Skin of body (tissue), 2 donors: ENCODE results near the gene TIMM22. TPM values are rescaled to one million over a fixed set of nuclear protein-coding genes. Genes with fewer than 3 reads are reported as not detected.
"Not testable (repeated sequence)": the region's sequence is repeated elsewhere in the genome, so short reads cannot be mapped to it uniquely, and the experiment has no call there.

ENCODE experiments used
- DNase-seq: peaks from one replicate; lab custom pipeline; 2025; lab: John Stamatoyannopoulos, UW
- total RNA-seq: library from RNA; depleted of rRNA; stranded (reverse); fragments of >200 nt; gene quantifications from one replicate; pipeline ENCODE4 v1.2.3, GENCODE V29; 2014

TIMM22 gene
- total RNA-seq, 1 donor from 2014 or later: 9.0 TPM

GRCh38 chr17:971861-972260 is 25.1 kb upstream of the TIMM22 start:
- DNase-seq: not testable (repeated sequence)

- no peak for DNase-seq
Measured at GRCh38 chr17:973053-973452, 23.9 kb upstream of the TIMM22 start.

- not testable (repeated sequence) for DNase-seq
Measured at GRCh38 chr17:974778-975177, 22.2 kb upstream of the TIMM22 start.

- DNase-seq: no peak
Measured at GRCh38 chr17:975371-975915, 21.5 kb upstream of the TIMM22 start.

- DNase-seq: no peak
Measured at GRCh38 chr17:976312-976711, 20.6 kb upstream of the TIMM22 start.

GRCh38 chr17:977166-977565 is 19.8 kb upstream of the TIMM22 start:
- no peak for DNase-seq

GRCh38 chr17:978103-979093 is 18.5 kb upstream of the TIMM22 start:
- peak; percentile 55 for DNase-seq

- no peak for DNase-seq
Measured at GRCh38 chr17:979212-979538, 17.8 kb upstream of the TIMM22 start.

- peak; percentile 77 for DNase-seq
Measured at GRCh38 chr17:979539-980405, 17.2 kb upstream of the TIMM22 start, which contains the start of gene NXN. TSS of gene NXN (minus strand) at chr17:979776.

GRCh38 chr17:980406-981291 is 16.3 kb upstream of the TIMM22 start:
- DNase-seq: peak; percentile 79

GRCh38 chr17:981292-981658 is 15.7 kb upstream of the TIMM22 start:
- DNase-seq: no peak

- no peak for DNase-seq
Measured at GRCh38 chr17:983921-984320, 13.0 kb upstream of the TIMM22 start.

GRCh38 chr17:986322-986929 is 10.5 kb upstream of the TIMM22 start:
- no peak for DNase-seq

GRCh38 chr17:987931-988330 is 9.0 kb upstream of the TIMM22 start:
- DNase-seq: no peak

- no peak for DNase-seq
Measured at GRCh38 chr17:988561-988960, 8.4 kb upstream of the TIMM22 start.

GRCh38 chr17:992933-993332 is 4.0 kb upstream of the TIMM22 start:
- DNase-seq: no peak

- not testable (repeated sequence) for DNase-seq
Measured at GRCh38 chr17:995324-995723, 1.6 kb upstream of the TIMM22 start.

- no peak for DNase-seq
Measured at GRCh38 chr17:998111-998510, 1.2 kb downstream of the TIMM22 start.

- peak; percentile 39 for DNase-seq
Measured at GRCh38 chr17:1000597-1001461, 3.9 kb downstream of the TIMM22 start.
